NCI-H1092 treated with DMSO at 0.1 percent for 48 hours (cell line): ENCODE data around the gene CHPF2.

Source experiments
- DNase-seq: peaks from one replicate; lab custom pipeline; 2025; lab: John Stamatoyannopoulos, UW

CHPF2 gene

DNA sequence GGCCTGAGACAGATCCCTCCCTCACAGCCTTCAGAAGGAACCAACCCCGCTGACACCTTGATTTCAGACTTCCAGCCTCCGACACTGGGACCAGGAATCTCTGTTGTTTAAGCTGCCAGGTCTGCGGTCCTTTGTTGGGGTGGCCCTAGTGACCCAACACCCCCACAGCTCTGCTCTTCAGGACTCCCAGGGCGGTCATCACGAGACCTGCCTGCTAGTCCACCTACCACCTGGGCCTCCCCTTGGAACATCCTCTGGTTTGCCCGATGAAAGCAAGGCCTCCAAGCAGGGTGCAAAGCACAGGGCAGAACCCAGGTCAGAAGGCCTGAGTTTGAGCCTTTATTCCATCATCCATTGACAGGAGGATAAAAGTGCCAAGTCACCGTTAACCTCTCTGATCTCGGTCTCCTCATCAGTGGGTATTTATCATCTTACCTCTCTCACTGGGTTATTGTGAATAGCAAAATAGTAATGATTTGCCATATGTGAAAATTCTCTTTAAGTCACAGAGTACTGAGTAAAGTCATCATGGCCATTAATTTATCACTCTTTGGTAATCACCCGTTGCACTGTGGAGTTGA lies 33.2 kb downstream of the CHPF2 start:
- DNase-seq, result no peak

DNA sequence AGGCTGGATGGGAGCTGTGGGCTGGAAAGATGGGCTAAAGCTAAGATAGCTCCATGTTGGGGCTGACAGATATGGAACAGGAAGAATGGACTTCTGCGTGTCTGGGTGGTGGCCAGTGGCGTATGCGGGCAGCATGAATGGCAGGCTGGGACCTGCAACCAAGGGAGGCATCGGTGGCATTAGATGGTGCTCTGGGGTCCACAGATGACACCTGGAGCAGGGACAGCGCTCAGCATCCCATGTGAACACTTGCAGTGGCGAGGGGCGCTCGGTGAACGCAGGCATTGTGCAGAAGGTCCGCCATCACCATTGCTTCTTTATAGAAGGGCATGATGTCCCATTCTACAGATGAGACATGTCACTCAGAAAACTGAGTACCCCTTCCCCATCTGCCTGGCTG lies 37.2 kb downstream of the CHPF2 start:
- no peak for DNase-seq

DNA sequence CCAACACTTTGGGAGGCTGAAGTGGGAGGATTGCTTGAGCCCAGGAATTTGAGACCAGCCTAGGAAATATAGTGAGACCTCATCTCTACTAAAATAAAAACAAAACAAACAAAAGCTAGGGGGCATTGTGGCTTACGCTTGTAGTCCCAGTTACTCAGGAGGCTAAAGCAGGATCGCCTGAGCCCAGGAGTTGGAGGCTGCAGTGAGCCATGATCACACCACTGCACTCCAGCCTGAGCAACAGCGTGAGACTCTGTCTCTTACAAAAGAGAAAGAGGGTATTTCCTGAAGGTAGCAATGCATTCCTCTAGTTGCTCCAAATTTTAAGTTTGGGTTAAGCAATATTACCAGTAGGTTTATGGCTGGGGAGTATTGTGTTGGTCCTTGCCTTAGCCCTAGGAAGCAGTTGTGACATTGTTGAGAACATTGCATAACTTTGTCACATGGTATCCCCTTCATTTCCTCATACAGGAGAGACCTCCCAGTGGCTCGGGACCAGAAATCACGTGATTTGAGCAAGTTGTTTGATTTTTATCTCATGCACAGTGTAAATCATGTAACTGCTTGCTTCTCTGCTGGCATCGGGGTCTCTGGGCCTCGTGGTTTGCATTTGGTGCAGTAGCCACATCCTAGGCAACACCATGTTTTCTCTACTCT lies 39.5 kb downstream of the CHPF2 start:
- no peak for DNase-seq

GRCh38 chr7:151272405-151272804 lies 40.1 kb downstream of the CHPF2 start:
- DNase-seq, result no peak

GRCh38 chr7:151272877-151273276 lies 40.6 kb downstream of the CHPF2 start:
- no peak for DNase-seq

DNA sequence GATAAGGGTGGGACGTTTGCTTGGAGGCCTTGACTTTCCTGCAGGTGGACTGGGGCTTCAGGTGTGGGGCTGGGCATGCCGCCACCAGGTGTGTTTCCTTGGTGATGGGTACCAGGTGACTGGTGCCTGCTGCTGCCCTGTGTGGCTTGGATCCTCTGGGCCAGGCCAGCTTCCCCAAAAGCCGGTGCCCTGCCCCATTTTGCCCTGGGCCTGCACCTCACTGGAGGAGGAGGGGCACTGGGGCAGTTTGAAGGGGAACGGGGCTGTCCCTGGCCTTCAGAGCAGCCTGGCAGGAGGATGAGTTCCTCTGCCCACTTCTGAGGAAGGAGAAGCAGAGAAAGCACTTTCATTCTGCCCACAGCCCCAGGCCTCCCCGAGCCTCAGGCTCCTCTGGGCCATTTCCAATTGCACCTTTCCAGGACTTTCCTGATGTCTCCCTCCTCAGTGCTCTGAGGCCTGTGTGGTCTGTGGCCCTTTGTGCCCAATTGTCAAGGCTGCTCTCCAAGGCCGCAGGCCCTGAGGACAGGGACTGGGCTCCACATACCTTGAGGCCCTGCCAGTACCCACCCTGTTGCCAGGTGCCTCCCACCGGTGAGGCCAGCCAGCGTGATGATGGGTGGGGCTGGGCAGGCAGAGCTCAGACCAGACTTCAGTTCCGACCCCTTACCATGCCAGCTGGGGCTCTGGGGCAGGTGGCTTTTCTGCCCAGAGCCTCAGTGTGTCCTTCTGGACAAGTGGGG lies 41.5 kb downstream of the CHPF2 start:
- no peak for DNase-seq

DNA sequence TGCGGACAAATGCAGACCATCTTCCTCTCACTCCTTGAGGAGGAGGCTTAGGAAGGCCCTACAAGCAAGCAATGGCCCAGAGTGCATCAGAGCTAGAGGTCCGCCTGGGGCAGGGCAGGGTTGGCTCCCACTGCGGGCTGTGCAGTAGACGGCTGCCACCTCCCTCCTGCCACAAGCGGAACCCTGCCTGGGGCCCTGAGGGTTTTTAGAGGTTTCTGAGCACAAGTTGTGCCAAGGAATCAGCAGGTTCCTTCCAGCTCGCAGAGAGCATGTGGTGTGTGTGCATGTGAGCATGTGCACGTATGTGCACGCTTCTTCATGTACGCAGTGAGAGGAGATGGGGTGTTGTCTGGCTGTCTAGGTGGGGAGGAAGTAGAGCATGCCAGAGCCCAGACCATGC lies 42.1 kb downstream of the CHPF2 start:
- no peak for DNase-seq

GRCh38 chr7:151274936-151275812 lies 42.9 kb downstream of the CHPF2 start:
- no peak for DNase-seq

GRCh38 chr7:151275813-151276577 lies 43.7 kb downstream of the CHPF2 start:
- DNase-seq, result no peak

- peak; percentile 65 for DNase-seq
Measured at GRCh38 chr7:151276666-151277590, 44.6 kb downstream of the CHPF2 start.

- no peak for DNase-seq
Measured at GRCh38 chr7:151277631-151278030, 45.3 kb downstream of the CHPF2 start.

GRCh38 chr7:151278949-151279348 lies 46.7 kb downstream of the CHPF2 start:
- no peak for DNase-seq

DNA sequence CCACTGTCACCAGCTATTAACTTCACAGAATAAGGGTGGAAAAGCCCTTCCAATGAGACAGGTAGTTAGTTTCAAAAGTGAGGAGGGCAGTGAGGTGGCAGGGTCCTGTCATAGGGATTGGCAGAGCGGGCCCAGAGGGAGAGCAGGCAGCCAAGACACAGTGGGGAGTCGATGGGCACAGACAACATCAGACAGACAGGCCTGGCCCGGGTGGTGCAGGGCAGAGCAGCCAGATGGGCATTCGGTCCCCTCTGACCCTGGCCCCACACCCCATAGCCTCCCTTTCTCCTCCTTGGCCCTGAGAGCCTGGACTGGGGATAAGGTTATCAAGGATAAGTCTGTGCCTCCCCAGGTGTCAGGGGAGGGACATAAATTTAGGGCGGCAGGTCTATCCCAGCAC lies 47.6 kb downstream of the CHPF2 start:
- DNase-seq, result no peak

GRCh38 chr7:151280388-151281019 lies 48.2 kb downstream of the CHPF2 start:
- no peak for DNase-seq

DNA sequence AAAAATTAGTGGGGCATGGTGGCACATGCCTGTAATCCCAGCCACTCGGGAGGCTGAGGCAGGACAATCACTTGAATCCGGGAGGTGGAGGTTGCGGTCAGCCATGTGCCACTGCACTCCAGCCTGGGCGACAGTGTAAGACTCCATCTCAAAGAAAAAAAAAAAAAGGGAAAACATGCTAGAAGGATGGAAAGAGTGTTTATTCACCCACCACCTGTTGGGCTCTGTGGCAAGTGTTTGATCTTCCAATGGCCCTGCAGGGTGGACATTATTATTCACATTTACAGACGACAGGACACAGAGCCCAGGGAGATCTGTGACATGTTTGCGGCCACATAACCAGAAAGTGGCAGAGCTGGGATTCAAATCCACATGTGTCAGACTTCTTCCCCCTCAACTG lies 49.4 kb downstream of the CHPF2 start:
- no peak for DNase-seq

DNA sequence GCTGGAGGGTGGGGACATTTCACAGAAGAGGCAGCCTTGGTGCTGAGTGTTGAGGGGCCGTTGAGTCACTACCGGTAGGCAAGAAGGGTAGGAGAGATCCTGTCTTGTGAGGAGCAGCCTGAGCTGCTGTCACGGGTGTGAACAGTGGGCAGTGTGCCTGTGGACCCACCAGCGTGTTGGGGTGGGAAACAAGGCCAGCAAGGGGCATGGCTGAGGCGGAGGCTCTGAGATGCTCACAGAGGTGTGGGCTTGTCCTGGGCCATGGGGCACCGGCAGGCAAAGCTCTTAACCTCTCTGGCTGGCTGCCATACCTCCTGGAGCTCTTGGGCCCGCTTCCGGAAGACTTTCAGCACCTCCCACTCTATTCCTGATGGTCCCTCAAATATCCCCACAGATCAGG lies 49.8 kb downstream of the CHPF2 start:
- no peak for DNase-seq

GRCh38 chr7:151283302-151283701 lies 51.0 kb downstream of the CHPF2 start:
- DNase-seq, result no peak

DNA sequence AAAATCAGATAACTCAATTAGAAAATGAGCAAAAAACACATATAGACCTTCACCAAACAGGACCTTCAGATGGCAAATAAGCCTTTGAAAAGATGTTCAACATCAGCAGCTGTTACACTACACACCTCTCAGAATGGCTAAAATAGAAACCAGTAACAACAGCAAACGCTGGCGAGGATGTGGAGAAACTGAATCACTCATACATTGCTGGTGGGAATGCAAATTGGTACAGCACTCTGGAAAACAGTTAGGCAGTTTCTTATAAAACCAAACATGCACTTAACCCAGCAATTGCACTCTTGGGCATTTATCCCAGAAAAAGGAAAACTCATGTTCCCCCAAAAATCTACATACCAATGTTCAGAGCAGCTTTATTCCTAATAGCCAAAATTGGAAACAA lies 53.9 kb downstream of the CHPF2 start:
- DNase-seq, result no peak
